Activated CD4-positive, alpha-beta T cell treated with anti-CD3 and anti-CD28 coated beads for 36 hours (primary cell): ENCODE measurements around the gene PRSS2. TPM values are rescaled to one million over a fixed set of nuclear protein-coding genes. Genes with fewer than 3 reads are reported as not detected.
A peak's percentile ranks its signal among the peaks of the same experiment; 100 is the strongest.

Source experiments
- ATAC-seq: fragments of 200-7000 bp; cut with Tn5 transposase; one replicate; pipeline ENCODE4 v1.10.0; 2021; ENCODE audit warnings: mild to moderate bottlenecking, moderate library complexity
- CTCF ChIA-PET: fragments of 350-600 bp; sonication (Branson Sonifier 250); formaldehyde crosslinking; loops from one replicate; lab custom pipeline; 2021; ENCODE audit warnings: antibody characterized with exemption; lab: Charles Lee
- POLR2A ChIA-PET: fragments of 350-600 bp; sonication (Branson Sonifier 250); formaldehyde crosslinking; loops from one replicate; lab custom pipeline; 2021; ENCODE audit warnings: antibody characterized with exemption, inconsistent platforms; lab: Charles Lee
- DNase-seq: peaks from one replicate; pipeline ENCODE4 v3.0.0-alpha.2; 2020
- H3K27ac Mint-ChIP-seq: one replicate; pipeline ENCODE4 v1.8.0; 2021; ENCODE audit warnings: mixed read lengths
- H3K27me3 Mint-ChIP-seq: one replicate; pipeline ENCODE4 v1.8.0; 2021; ENCODE audit warnings: mixed read lengths
- H3K36me3 Mint-ChIP-seq: one replicate; pipeline ENCODE4 v1.8.0; 2021; ENCODE audit warnings: low read depth, mixed read lengths
- H3K4me1 Mint-ChIP-seq: one replicate; pipeline ENCODE4 v1.8.0; 2021; ENCODE audit warnings: mixed read lengths
- H3K4me3 Mint-ChIP-seq: one replicate; pipeline ENCODE4 v1.8.0; 2021; ENCODE audit warnings: mild to moderate bottlenecking, moderate library complexity, mixed read lengths
- H3K9me3 Mint-ChIP-seq: one replicate; pipeline ENCODE4 v1.8.0; 2021; ENCODE audit warnings: low read depth, mixed read lengths
- intact Hi-C, 2 experiments: fragments of 100-400 bp; cut with DNase I in 1 of 2; cut with micrococcal nuclease in 1 of 2; formaldehyde crosslinking; loops; one replicate each; pipeline versions ENCODE4 v1.14.2 to v1.15.1; 2022 to 2024; cut with DNase I, micrococcal nuclease
- total RNA-seq, 2 experiments: library from RNA; stranded (reverse); gene quantifications; one replicate each; pipeline ENCODE4 v1.2.3, GENCODE V29; 2021

The PRSS2 gene
- total RNA-seq, 2 experiments from 2014 or later = not detected

DNA sequence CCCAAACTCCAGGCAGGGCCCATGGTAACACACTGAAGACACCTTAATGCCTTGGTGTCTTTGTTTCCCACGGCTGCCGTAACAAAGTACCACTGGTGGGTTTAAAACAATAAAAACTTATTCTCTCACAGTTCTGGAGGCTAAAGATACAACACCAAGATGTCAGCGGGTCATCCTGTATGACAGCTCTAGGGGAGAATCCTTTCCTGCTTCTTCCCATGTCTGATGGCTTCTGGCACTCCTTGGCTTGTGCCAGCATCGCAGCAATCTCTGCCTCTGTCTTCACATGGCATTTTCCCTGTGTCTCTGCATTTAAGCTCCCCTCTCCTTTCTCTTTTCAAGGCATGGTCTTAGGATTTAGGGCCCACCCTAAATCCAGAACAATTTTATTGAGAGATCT is 33.1 kb downstream of the PRSS2 start:
- H3K36me3 Mint-ChIP-seq = peaks cover 67% of the 10 kb centered on the region
- H3K27ac Mint-ChIP-seq = peak overlapping the region; percentile 99
- H3K9me3 Mint-ChIP-seq = no peaks in the 10 kb centered on the region
- intact Hi-C loops = loop anchor here in 1 of 2 experiments (10.0 kb wide), 2 partner anchors 581 to 1069 kb away; partner anchors contain the start of genes SSBP1 and ZYX
- CTCF ChIA-PET = no interaction called here
- H3K4me1 Mint-ChIP-seq = peaks cover 96% of the 10 kb centered on the region
- POLR2A ChIA-PET = no interaction called here
- no peak for DNase-seq
- H3K4me3 Mint-ChIP-seq = peak overlapping the region; percentile 99
- ATAC-seq = no peak
- no peaks in the 10 kb centered on the region for H3K27me3 Mint-ChIP-seq

DNA sequence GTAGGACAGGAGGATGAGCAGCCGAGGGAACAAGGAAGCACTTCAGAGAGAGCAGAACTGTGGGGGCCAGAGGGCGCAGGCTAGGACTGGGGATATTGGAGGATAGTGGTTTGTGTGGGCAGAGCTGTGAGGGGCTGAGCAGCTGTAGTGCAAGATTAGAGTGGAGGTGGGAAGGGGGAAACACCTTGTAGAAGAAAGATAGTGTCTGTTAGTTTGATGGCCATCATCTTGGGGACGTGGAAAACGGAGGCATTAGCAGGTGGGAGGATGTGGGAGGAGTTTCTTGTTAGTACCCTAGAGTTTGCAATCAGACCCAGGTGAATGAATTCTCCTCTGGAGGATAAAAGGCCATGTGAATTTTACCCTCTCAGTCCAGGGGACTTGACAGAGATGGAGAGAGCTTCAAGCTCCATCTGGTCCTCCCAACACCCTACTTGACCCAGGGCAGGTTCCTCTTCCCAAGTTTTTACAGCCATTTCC is 34.0 kb downstream of the PRSS2 start:
- no peaks in the 10 kb centered on the region for H3K27me3 Mint-ChIP-seq
- H3K36me3 Mint-ChIP-seq = peaks cover 58% of the 10 kb centered on the region
- intact Hi-C loops = loop anchor here (5.0 to 10.0 kb wide), 5 partner anchors 357 to 1882 kb away; partner anchors contain the start of genes BRAF (in 1 of the 2), SSBP1 (in 1 of the 2) and ZYX (in 1 of the 2)
- no peaks in the 10 kb centered on the region for H3K9me3 Mint-ChIP-seq
- H3K27ac Mint-ChIP-seq = peak overlapping the region; percentile 99
- no peak for ATAC-seq
- POLR2A ChIA-PET = no interaction called here
- DNase-seq = peak; percentile 59
- CTCF ChIA-PET = interaction anchor here (0.7 to 11.2 kb wide), 2 partner anchors 8 to 27 kb away, joined by 3 to 182 read pairs; no protein-coding TSS in a partner anchor
- peaks cover 96% of the 10 kb centered on the region for H3K4me1 Mint-ChIP-seq
- peak overlapping the region; percentile 99 for H3K4me3 Mint-ChIP-seq

DNA sequence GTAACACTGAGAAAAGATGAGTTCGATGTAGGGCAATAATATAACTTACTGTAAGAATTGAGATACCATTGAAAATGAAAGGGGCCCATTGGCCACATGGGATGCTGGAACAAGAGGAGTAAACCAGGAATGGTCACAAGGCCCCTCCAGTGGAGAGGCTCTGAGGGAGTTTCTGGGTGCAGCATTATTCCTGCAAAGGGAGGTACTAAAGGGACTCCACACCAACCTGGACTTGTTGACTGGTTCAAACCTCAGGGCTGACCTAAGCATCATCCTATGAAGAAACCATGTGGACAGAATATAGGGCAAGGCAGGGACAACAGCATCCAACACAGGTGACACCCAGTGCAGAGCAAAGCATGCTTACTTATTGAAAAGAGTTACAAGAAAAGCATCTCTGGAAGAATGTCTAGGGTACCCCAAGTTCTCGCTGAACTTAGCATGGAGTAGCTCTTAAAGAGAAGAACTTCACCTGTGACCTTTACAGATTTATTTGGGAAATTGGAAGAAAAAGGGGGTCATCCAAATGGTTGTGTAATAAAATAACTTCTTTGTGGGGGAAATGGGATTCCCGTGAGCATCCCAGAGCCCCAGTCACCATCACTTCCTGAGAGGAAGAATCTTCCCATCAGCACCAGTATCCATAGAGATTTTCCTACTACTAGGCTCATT is 34.7 kb downstream of the PRSS2 start:
- ChIA-PET CTCF (interaction anchor here (0.7 to 11.2 kb wide), 3 partner anchors 9 to 27 kb away, joined by 3 to 182 read pairs (median 127); no protein-coding TSS in a partner anchor), POLR2A (interaction anchor here (6.2 kb wide), 1 partner anchor 20 kb away, joined by 82 read pairs; no protein-coding TSS in a partner anchor)
- H3K4me1 Mint-ChIP-seq = peaks cover 96% of the 10 kb centered on the region
- peak overlapping the region; percentile 99 for H3K4me3 Mint-ChIP-seq
- H3K27ac Mint-ChIP-seq = peak overlapping the region; percentile 99
- intact Hi-C loops = loop anchor here (5.0 to 10.0 kb wide), 5 partner anchors 358 to 1883 kb away; partner anchors contain the start of genes BRAF (in 1 of the 2), SSBP1 (in 1 of the 2) and ZYX (in 1 of the 2)
- H3K9me3 Mint-ChIP-seq = no peaks in the 10 kb centered on the region
- ATAC-seq (no peak), DNase-seq (no peak)
- no peaks in the 10 kb centered on the region for H3K27me3 Mint-ChIP-seq
- H3K36me3 Mint-ChIP-seq = peaks cover 51% of the 10 kb centered on the region

DNA sequence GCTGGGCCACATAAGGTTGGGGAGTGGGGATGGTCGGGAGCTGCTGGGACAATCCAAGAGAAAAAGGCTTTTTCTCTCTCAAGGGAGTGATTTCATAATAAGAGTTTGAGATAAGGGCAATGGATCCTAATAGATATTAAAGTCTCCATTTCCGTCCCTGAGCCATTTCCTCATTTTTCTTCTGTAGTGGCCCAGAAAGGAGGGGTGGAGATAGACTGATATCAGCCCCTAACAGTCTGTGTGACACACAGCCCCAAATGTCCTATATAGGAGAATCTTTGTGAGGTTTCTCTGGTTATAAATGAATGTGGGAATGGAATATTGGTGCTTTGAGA is 35.2 kb downstream of the PRSS2 start:
- Mint-ChIP-seq H3K36me3 (peaks cover 46% of the 10 kb centered on the region), H3K27me3 (no peaks in the 10 kb centered on the region), H3K4me1 (peaks cover 95% of the 10 kb centered on the region), H3K9me3 (no peaks in the 10 kb centered on the region), H3K4me3 (peak overlapping the region; percentile 68), H3K27ac (peak overlapping the region; percentile 99)
- POLR2A ChIA-PET = interaction anchor here (6.2 kb wide), 1 partner anchor 21 kb away, joined by 82 read pairs; no protein-coding TSS in a partner anchor
- DNase-seq (no peak), ATAC-seq (no peak)
- CTCF ChIA-PET = interaction anchor here (0.6 to 11.2 kb wide), 6 partner anchors 10 to 484 kb away, joined by 3 to 182 read pairs (median 34); no protein-coding TSS in a partner anchor
- intact Hi-C loops = loop anchor here (5.0 to 10.0 kb wide), 5 partner anchors 359 to 1884 kb away; partner anchors contain the start of genes BRAF (in 1 of the 2), SSBP1 (in 1 of the 2) and ZYX (in 1 of the 2)

DNA sequence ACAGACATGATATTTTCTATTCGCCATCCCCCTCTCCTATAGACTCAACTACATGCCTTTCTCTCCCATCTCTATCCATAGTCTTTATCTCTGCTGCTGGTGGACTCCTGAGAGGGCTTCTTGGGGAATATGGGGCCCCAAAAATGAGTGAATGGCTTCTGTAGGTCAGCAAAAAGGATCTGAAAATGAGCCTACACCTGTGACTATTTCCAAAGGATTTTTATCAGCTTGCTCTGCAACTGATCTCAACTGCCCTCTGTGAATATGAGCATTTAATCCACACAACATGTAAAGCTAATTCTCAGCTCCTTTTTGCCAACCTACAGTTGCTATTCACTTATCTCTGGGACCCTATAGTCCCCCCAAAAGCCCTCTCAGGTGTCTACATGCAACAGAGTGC is 36.2 kb downstream of the PRSS2 start:
- POLR2A ChIA-PET = interaction anchor here (0.6 to 6.3 kb wide), 5 partner anchors 10 to 243 kb away, joined by 4 to 176 read pairs (median 11); no protein-coding TSS in a partner anchor

DNA sequence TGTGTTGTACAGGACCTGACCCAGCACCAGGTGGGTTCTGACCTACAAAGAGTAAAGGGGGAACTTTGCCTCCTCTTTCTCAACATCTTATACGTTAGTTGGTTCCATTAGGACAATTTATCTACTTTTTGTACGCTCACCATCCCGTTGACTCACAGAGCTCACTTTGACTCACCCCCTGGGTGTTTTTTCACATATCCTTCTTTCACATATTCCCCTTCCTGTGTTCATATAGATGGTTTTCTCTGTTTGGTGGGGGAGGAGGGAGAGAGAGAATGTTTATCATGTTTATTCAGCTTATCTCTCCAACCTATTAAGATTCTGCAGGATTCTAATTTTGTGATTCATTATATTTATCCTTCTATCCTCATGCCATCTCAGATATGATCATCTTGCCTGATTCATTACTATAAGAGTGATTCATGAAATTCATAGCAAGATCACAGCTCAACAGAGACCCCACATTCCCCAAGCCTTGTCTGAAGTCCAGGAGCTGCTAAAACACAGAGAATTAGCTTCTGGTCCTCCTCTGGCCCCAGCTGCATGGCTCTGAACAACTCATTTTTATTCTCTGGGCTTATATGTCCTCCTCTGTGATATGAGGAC is 37.2 kb downstream of the PRSS2 start:
- POLR2A ChIA-PET = interaction anchor here (0.5 to 6.3 kb wide), 18 partner anchors 11 to 572 kb away, joined by 3 to 176 read pairs (median 6); partner anchors contain the start of genes CASP2 and GSTK1
- Mint-ChIP-seq H3K4me1 (peaks cover 97% of the 10 kb centered on the region), H3K36me3 (peaks cover 27% of the 10 kb centered on the region), H3K27ac (peak overlapping the region; percentile 99), H3K4me3 (peak overlapping the region; percentile 68), H3K27me3 (no peaks in the 10 kb centered on the region), H3K9me3 (no peaks in the 10 kb centered on the region)
- intact Hi-C loops = loop anchor here (1.0 to 10.0 kb wide), 14 partner anchors 8 to 1886 kb away; partner anchors contain the start of genes SSBP1 (in 2 of the 2), ZYX (in 2 of the 2), BRAF (in 1 of the 2) and CASP2 (in 1 of the 2)
- ATAC-seq (peak; percentile 8), DNase-seq (peak; percentile 69)
- CTCF ChIA-PET = interaction anchor here (0.9 to 11.2 kb wide), 11 partner anchors 12 to 677 kb away, joined by 3 to 182 read pairs (median 5); no protein-coding TSS in a partner anchor

More for the DNA sequence above, 36.2 kb downstream of the PRSS2 start:
- peak overlapping the region; percentile 68 for H3K4me3 Mint-ChIP-seq
- H3K27ac Mint-ChIP-seq = peak overlapping the region; percentile 99
- H3K36me3 Mint-ChIP-seq = peaks cover 37% of the 10 kb centered on the region
- H3K4me1 Mint-ChIP-seq = peaks cover 97% of the 10 kb centered on the region
- ATAC-seq (no peak), DNase-seq (no peak)
- intact Hi-C loops = loop anchor here (5.0 to 10.0 kb wide), 5 partner anchors 360 to 1885 kb away; partner anchors contain the start of genes BRAF (in 1 of the 2), SSBP1 (in 1 of the 2) and ZYX (in 1 of the 2)
- CTCF ChIA-PET = interaction anchor here (0.7 to 11.2 kb wide), 7 partner anchors 11 to 271 kb away, joined by 3 to 182 read pairs (median 12); no protein-coding TSS in a partner anchor
- H3K9me3 Mint-ChIP-seq = no peaks in the 10 kb centered on the region
- no peaks in the 10 kb centered on the region for H3K27me3 Mint-ChIP-seq

DNA sequence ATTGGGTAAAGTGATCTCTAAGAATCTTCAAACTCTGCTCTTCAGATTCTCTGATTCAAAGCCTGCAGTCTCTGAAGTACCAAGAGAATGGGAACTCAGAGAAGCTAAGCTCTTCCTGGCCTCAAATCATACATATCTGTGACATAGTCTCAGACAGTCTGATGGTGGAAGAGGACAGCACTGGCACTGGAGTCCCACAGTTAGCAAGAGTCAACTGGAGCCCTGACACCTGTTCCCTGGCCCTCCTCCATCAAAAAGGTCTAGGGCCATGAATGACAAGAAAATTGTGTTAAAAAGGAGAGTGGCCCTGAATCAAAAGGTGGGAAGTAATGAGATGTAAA is 37.7 kb downstream of the PRSS2 start:
- POLR2A ChIA-PET = interaction anchor here (0.6 to 6.3 kb wide), 19 partner anchors 11 to 503 kb away, joined by 3 to 176 read pairs (median 5); partner anchors contain the start of genes CASP2 and GSTK1
- CTCF ChIA-PET = interaction anchor here (0.7 to 11.2 kb wide), 13 partner anchors 12 to 677 kb away, joined by 3 to 182 read pairs (median 5); no protein-coding TSS in a partner anchor
- Mint-ChIP-seq H3K9me3 (no peaks in the 10 kb centered on the region), H3K4me3 (peak overlapping the region; percentile 68), H3K4me1 (peaks cover 97% of the 10 kb centered on the region), H3K36me3 (peaks cover 23% of the 10 kb centered on the region), H3K27ac (peak overlapping the region; percentile 99), H3K27me3 (no peaks in the 10 kb centered on the region)
- no peak for DNase-seq
- peak; percentile 21 for ATAC-seq
- intact Hi-C loops = loop anchor here (1.0 to 10.0 kb wide), 14 partner anchors 8 to 1886 kb away; partner anchors contain the start of genes SSBP1 (in 2 of the 2), ZYX (in 2 of the 2), BRAF (in 1 of the 2) and CASP2 (in 1 of the 2)

DNA sequence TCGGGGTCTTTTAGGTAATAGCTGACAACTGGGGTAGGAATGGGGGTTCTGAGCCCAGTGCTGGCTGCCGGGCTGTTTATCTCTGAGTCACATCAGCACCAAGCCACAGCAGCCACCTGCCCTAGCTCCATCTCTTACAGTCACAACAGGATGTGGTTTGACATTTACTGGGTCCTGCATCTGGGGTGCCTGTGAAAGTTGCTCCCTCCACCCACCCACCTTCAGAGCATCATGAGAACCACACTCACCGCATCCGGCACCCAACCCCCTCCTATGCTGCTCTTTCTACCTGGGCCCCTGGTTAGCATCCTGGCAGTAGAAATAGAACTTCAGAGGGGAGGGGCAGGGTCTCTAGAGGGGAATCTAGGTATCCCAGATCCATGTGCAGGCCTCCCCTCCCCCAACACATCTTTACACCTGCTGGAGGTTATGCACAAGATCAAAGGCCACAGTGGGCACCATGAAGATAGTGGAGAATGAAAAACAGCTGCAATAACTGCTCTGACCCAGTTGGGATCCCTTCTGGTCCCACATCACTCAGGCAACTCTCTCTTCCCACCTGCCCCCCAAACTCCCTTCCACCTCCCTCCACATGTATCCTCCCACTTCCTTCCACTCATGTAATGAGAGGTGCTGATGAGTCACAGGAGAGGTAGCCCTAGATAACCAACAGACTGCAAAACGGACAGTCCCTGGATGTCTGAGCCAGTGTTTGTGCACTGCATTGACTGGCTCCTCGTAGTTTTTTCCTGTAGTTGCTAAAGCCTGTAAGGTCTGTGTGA is 38.2 kb downstream of the PRSS2 start:
- peaks cover 96% of the 10 kb centered on the region for H3K4me1 Mint-ChIP-seq
- ChIA-PET CTCF (interaction anchor here (0.5 to 11.2 kb wide), 19 partner anchors 11 to 678 kb away, joined by 3 to 182 read pairs (median 9); no protein-coding TSS in a partner anchor), POLR2A (interaction anchor here (0.6 to 6.3 kb wide), 14 partner anchors 12 to 479 kb away, joined by 3 to 176 read pairs (median 8); partner anchors contain the start of genes CASP2 and GSTK1)
- H3K9me3 Mint-ChIP-seq = no peaks in the 10 kb centered on the region
- intact Hi-C loops = loop anchor here (1.0 to 10.0 kb wide), 17 partner anchors 9 to 1887 kb away; partner anchors contain the start of genes CASP2 (in 2 of the 2), SSBP1 (in 2 of the 2), ZYX (in 2 of the 2) and BRAF (in 1 of the 2)
- peak overlapping the region; percentile 68 for H3K4me3 Mint-ChIP-seq
- peak; percentile 97 for DNase-seq
- peak overlapping the region; percentile 99 for H3K27ac Mint-ChIP-seq
- peak; percentile 63 for ATAC-seq
- no peaks in the 10 kb centered on the region for H3K27me3 Mint-ChIP-seq
- H3K36me3 Mint-ChIP-seq = peaks cover 17% of the 10 kb centered on the region

DNA sequence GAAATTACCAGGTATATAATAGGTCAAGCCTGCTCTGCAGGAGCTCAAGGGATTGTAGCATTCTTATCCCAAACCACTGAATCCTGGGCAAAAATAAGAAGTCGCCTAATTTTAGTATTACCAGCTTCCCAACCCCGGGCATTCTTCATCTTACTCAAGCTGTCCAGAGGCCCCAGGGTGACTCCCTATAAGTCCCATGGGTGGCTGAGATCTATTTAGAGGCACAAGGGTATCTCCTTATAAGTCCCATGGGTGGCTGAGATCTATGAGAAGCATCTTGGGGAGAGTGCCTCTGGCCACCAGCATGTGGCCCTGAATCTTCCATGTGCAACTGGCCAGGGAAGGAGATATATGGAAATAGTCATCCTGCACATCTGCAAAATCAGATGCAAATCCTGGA is 38.9 kb downstream of the PRSS2 start:
- peaks cover 95% of the 10 kb centered on the region for H3K4me1 Mint-ChIP-seq
- intact Hi-C loops = loop anchor here (1.0 to 10.0 kb wide), 23 partner anchors 10 to 1887 kb away; partner anchors contain the start of genes CASP2 (in 2 of the 2), SSBP1 (in 2 of the 2), ZYX (in 2 of the 2) and BRAF (in 1 of the 2)
- ChIA-PET POLR2A (interaction anchor here (0.7 to 6.3 kb wide), 7 partner anchors 12 to 274 kb away, joined by 3 to 176 read pairs (median 16); no protein-coding TSS in a partner anchor), CTCF (interaction anchor here (0.5 to 11.2 kb wide), 22 partner anchors 11 to 511 kb away, joined by 3 to 182 read pairs (median 10); no protein-coding TSS in a partner anchor)
- peak overlapping the region; percentile 99 for H3K27ac Mint-ChIP-seq
- H3K9me3 Mint-ChIP-seq = no peaks in the 10 kb centered on the region
- no peak for ATAC-seq
- DNase-seq = no peak
- no peaks in the 10 kb centered on the region for H3K27me3 Mint-ChIP-seq
- peaks cover 11% of the 10 kb centered on the region for H3K36me3 Mint-ChIP-seq
- peak overlapping the region; percentile 68 for H3K4me3 Mint-ChIP-seq
